IMR-90 (cell line): ENCODE results near the gene SIN3B. TPM values are rescaled to one million over a fixed set of nuclear protein-coding genes. Genes with fewer than 3 reads are reported as not detected.

Experiments
- ATAC-seq: fragments of 200-7000 bp; cut with Tn5 transposase; 2 replicates; pipeline ENCODE4 v1.9.1; 2020; ENCODE audit warnings: low read depth, mild to moderate bottlenecking, moderate library complexity
- BruUV-seq: library from RNA; stranded (reverse); fragments of 400-500 nt; replicated peaks from 2 replicates; lab custom pipeline; 2021; lab: Mats Ljungman, UMichigan
- CTCF ChIA-PET: fragments of 300-600 bp; formaldehyde crosslinking; extraction: SDS; loops from one replicate; lab custom pipeline; 2021; ENCODE audit warnings: antibody characterized with exemption; lab: Yijun Ruan, JAX
- POLR2A ChIA-PET: fragments of 300-600 bp; sonication (Branson Sonifier 250); formaldehyde crosslinking; loops from one replicate; lab custom pipeline; 2022; ENCODE audit warnings: antibody characterized with exemption; ENCODE audit not compliant: unreplicated experiment; lab: Charles Lee
- DNase-seq: peaks from one replicate; pipeline ENCODE4 v3.0.0; 2013
- H2AFZ ChIP-seq: replicated peaks from 2 replicates; pipeline ENCODE3; 2013; ENCODE audit warnings: low read length, mild to moderate bottlenecking; ENCODE audit not compliant: poor library complexity
- H2AK5ac ChIP-seq: 2 replicates; pipeline ENCODE4 v1.6.1; 2013; ENCODE audit warnings: low read depth, low read length, inconsistent platforms
- H2AK9ac ChIP-seq: replicated peaks from 2 replicates; pipeline ENCODE3; 2013; ENCODE audit warnings: mild to moderate bottlenecking, low read depth, low read length, moderate library complexity; ENCODE audit not compliant: poor library complexity
- H2BK120ac ChIP-seq: 2 replicates; pipeline ENCODE4 v1.6.1; 2013; ENCODE audit warnings: low read depth, low read length, inconsistent platforms
- H2BK15ac ChIP-seq: 3 replicates; pipeline ENCODE4 v1.6.1; 2013; ENCODE audit warnings: low read depth, low read length, inconsistent platforms
- H2BK20ac ChIP-seq: 2 replicates; pipeline ENCODE4 v1.6.1; 2013; ENCODE audit warnings: low read depth, mild to moderate bottlenecking, inconsistent platforms, low read length, moderate library complexity
- H2BK5ac ChIP-seq: 2 replicates; pipeline ENCODE4 v1.6.1; 2013; ENCODE audit warnings: mild to moderate bottlenecking, low read depth, low read length, inconsistent platforms; ENCODE audit not compliant: poor library complexity, severe bottlenecking
- H3K14ac ChIP-seq: replicated peaks from 2 replicates; pipeline ENCODE4 v1.6.1; 2013; ENCODE audit warnings: low read depth, low read length, inconsistent platforms
- H3K18ac ChIP-seq: 2 replicates; pipeline ENCODE4 v1.6.1; 2013; ENCODE audit warnings: low read depth, low read length, control low read depth
- H3K23ac ChIP-seq: 2 replicates; pipeline ENCODE4 v1.6.1; 2013; ENCODE audit warnings: low read depth, low read length, inconsistent platforms
- H3K27ac ChIP-seq: 2 replicates; pipeline ENCODE4 v1.5.1; 2013; ENCODE audit warnings: mild to moderate bottlenecking, control low read depth, low read length; ENCODE audit not compliant: insufficient read depth
- H3K27me3 ChIP-seq: 2 replicates; pipeline ENCODE4 v1.6.1; 2013; ENCODE audit warnings: low read length; ENCODE audit not compliant: control insufficient read depth, insufficient read depth
- H3K36me3 ChIP-seq: 2 replicates; pipeline ENCODE4 v1.6.1; 2013; ENCODE audit warnings: low read length, mixed read lengths; ENCODE audit not compliant: control insufficient read depth, insufficient read depth
- H3K4ac ChIP-seq: 2 replicates; pipeline ENCODE4 v1.6.1; 2013; ENCODE audit warnings: low read depth, low read length, inconsistent platforms
- H3K4me1 ChIP-seq: 2 replicates; pipeline ENCODE4 v1.6.1; 2013; ENCODE audit warnings: low read length, mixed read lengths; ENCODE audit not compliant: control insufficient read depth, insufficient read depth
- H3K4me2 ChIP-seq: 2 replicates; pipeline ENCODE4 v1.6.1; 2013; ENCODE audit warnings: low read depth, mild to moderate bottlenecking, control low read depth, low read length, moderate library complexity
- H3K4me3 ChIP-seq: 2 replicates; pipeline ENCODE4 v1.5.1; 2013; ENCODE audit warnings: low read depth, mild to moderate bottlenecking, control low read depth, low read length, moderate library complexity; ENCODE audit not compliant: insufficient read depth
- H3K56ac ChIP-seq: 2 replicates; pipeline ENCODE4 v1.6.1; 2013; ENCODE audit warnings: low read length, inconsistent platforms; ENCODE audit not compliant: insufficient read depth; ENCODE audit errors: extremely low read depth
- H3K79me1 ChIP-seq, 2 experiments: 2 replicates each; pipeline ENCODE4 v1.6.1; 2013; ENCODE audit warnings: low read length in 2 of 2, inconsistent platforms in 1 of 2, low read depth in 1 of 2
- H3K9ac ChIP-seq: 2 replicates; pipeline ENCODE4 v1.6.1; 2013; ENCODE audit warnings: low read depth, low read length, control low read depth
- H3K9me1 ChIP-seq: 2 replicates; pipeline ENCODE4 v1.6.1; 2013; ENCODE audit warnings: low read length, inconsistent platforms; ENCODE audit not compliant: insufficient read depth
- H3K9me3 ChIP-seq: 2 replicates; pipeline ENCODE4 v1.6.1; 2013; ENCODE audit warnings: low read length; ENCODE audit not compliant: control insufficient read depth, insufficient read depth
- H4K20me1 ChIP-seq: 2 replicates; pipeline ENCODE4 v1.6.1; 2013; ENCODE audit warnings: low read length, inconsistent platforms; ENCODE audit not compliant: insufficient read depth
- H4K5ac ChIP-seq: 2 replicates; pipeline ENCODE4 v1.6.1; 2013; ENCODE audit warnings: mild to moderate bottlenecking, low read depth, low read length, control low read depth
- H4K8ac ChIP-seq, 2 experiments: 2 replicates each; pipeline ENCODE4 v1.6.1; 2013; ENCODE audit warnings: low read depth in 2 of 2, low read length in 2 of 2, control low read depth in 1 of 2, inconsistent platforms in 1 of 2
- H4K91ac ChIP-seq: 2 replicates; pipeline ENCODE4 v1.6.1; 2013; ENCODE audit warnings: low read depth, low read length, inconsistent platforms; ENCODE audit not compliant: insufficient read depth
- BHLHE40 ChIP-seq: fragments of 150-350 bp; IDR thresholded peaks from 2 replicates; pipeline ENCODE4 v1.6.1; 2016; ENCODE audit warnings: mild to moderate bottlenecking, low read depth, low read length
- CEBPB ChIP-seq: IDR thresholded peaks from 2 replicates; pipeline ENCODE4 v1.6.1; 2012; ENCODE audit warnings: low read depth, low read length, improper control_type of control experiment
- CHD1 ChIP-seq: IDR thresholded peaks from 2 replicates; pipeline ENCODE4 v1.6.1; 2012; ENCODE audit warnings: low read depth, low read length, improper control_type of control experiment
- CTCF ChIP-seq: conservative IDR thresholded peaks from 2 replicates; pipeline ENCODE4 v1.5.1; 2012; ENCODE audit warnings: mild to moderate bottlenecking, low read depth, low read length, improper control_type of control experiment
- ELK1 ChIP-seq: fragments of 150-350 bp; IDR thresholded peaks from 2 replicates; pipeline ENCODE4 v1.6.1; 2016; ENCODE audit warnings: low read depth, mild to moderate bottlenecking, low read length, moderate library complexity, borderline replicate concordance
- FOS ChIP-seq: fragments of 150-350 bp; IDR thresholded peaks from 2 replicates; pipeline ENCODE4 v1.6.1; 2016; ENCODE audit warnings: low read depth, low read length
- MAFK ChIP-seq: IDR thresholded peaks from 2 replicates; pipeline ENCODE4 v1.6.1; 2012; ENCODE audit warnings: low read depth, low read length, improper control_type of control experiment
- MAZ ChIP-seq: IDR thresholded peaks from 2 replicates; pipeline ENCODE4 v1.6.1; 2012; ENCODE audit warnings: low read depth, mild to moderate bottlenecking, low read length, improper control_type of control experiment, moderate library complexity, borderline replicate concordance
- MXI1 ChIP-seq: IDR thresholded peaks from 2 replicates; pipeline ENCODE4 v1.6.1; 2012; ENCODE audit warnings: low read depth, mild to moderate bottlenecking, low read length, moderate library complexity, borderline replicate concordance
- NFE2L2 ChIP-seq: fragments of 150-350 bp; IDR thresholded peaks from 2 replicates; pipeline ENCODE4 v1.6.1; 2016; ENCODE audit warnings: low read depth, mild to moderate bottlenecking, low read length
- POLR2A ChIP-seq: IDR thresholded peaks from 2 replicates; pipeline ENCODE4 v1.6.1; 2012; ENCODE audit warnings: mild to moderate bottlenecking, low read depth, low read length
- RAD21 ChIP-seq: IDR thresholded peaks from 2 replicates; pipeline ENCODE4 v1.6.1; 2012; ENCODE audit warnings: low read length, improper control_type of control experiment
- RCOR1 ChIP-seq: IDR thresholded peaks from 2 replicates; pipeline ENCODE4 v1.6.1; 2012; ENCODE audit warnings: mild to moderate bottlenecking, low read length, improper control_type of control experiment; ENCODE audit not compliant: insufficient replicate concordance
- RFX5 ChIP-seq: IDR thresholded peaks from 2 replicates; pipeline ENCODE4 v1.8.0; 2012; ENCODE audit warnings: low read depth, mild to moderate bottlenecking, low read length, moderate library complexity
- SMC3 ChIP-seq: fragments of 150-350 bp; IDR thresholded peaks from 2 replicates; pipeline ENCODE4 v1.6.1; 2016; ENCODE audit warnings: low read depth, mild to moderate bottlenecking, antibody characterized with exemption, low read length, moderate library complexity
- USF2 ChIP-seq: fragments of 150-350 bp; IDR thresholded peaks from 2 replicates; pipeline ENCODE4 v1.6.1; 2017; ENCODE audit warnings: mild to moderate bottlenecking, antibody characterized with exemption, low read length, low read depth
- WGBS, 2 experiments: methylation state at CpG; one replicate each; pipeline versions ENCODE4 v1.1.5 to v1.1.7; 2013; ENCODE audit warnings: missing lambda C conversion rate in 2 of 2; ENCODE audit not compliant: insufficient read length in 1 of 2; ENCODE audit errors: extremely low coverage in 2 of 2; 5-methylcytosine and 5-hydroxymethylcytosine counted together
- dilution Hi-C: fragments of 300-500 bp; cut with HindIII; formaldehyde crosslinking; loops from one replicate; pipeline ENCODE4 v1.14.3; 2018; ENCODE audit warnings: low sequenced_read_pairs; ENCODE audit not compliant: unreplicated experiment
- in situ Hi-C: fragments of 300-500 bp; cut with MboI; formaldehyde crosslinking; loops from 3 replicates; pipeline ENCODE4 v1.14.3; 2019; ENCODE audit warnings: low sequenced_read_pairs, inconsistent platforms, mixed read lengths
- intact Hi-C: fragments of 100-400 bp; cut with micrococcal nuclease; formaldehyde crosslinking; loops from 2 replicates; pipeline ENCODE4 v1.10.0; 2022
- polyA plus RNA-seq, 3 experiments: library from polyadenylated mRNA; depleted of rRNA; stranded (reverse); fragments of >200 nt; gene quantifications; 2 replicates each; pipeline ENCODE4 v1.2.3, GENCODE V29; 2012; ENCODE audit warnings: low replicate concordance in 1 of 3
- total RNA-seq: library from RNA; depleted of rRNA; stranded (reverse); fragments of >200 nt; gene quantifications from 2 replicates; pipeline ENCODE4 v1.2.3, GENCODE V29; 2012

The SIN3B gene
- total and polyA plus RNA-seq, 2 of the 4 experiments (the other 2 are of a cell fraction): 7.9 to 40.0 TPM

- POLR2A ChIA-PET: no interaction called here
- Histone ChIP-seq H2BK5ac (no peak overlapping the region), H3K18ac (no peak overlapping the region), H2AFZ (no peak overlapping the region), H4K91ac (no peak overlapping the region), H3K56ac (no peak overlapping the region), H3K27me3 (no peaks in the 10 kb centered on the region), H3K4ac (no peak overlapping the region), H3K23ac (no peak overlapping the region), H3K14ac (no peak overlapping the region), H3K36me3 (peaks cover 51% of the 10 kb centered on the region), H2BK15ac (no peak overlapping the region), H3K9me3 (no peaks in the 10 kb centered on the region), H3K9ac (no peak overlapping the region), H3K9me1 (peaks cover 3% of the 10 kb centered on the region; the same call in 1 of the 2 replicates), H3K27ac (no peak overlapping the region), H3K4me3 (no peak overlapping the region), H3K4me1 (peaks cover 2% of the 10 kb centered on the region; the same call in 1 of the 2 replicates), H2AK9ac (peak overlapping the region; percentile 70), H3K79me1 (peaks cover 8 to 23% of the 10 kb centered on the region in 2 experiments; a peak in 3 of 4 replicates), H4K8ac (no peak overlapping the region), H3K4me2 (no peak overlapping the region), H2AK5ac (no peak overlapping the region), H4K20me1 (no peaks in the 10 kb centered on the region), H2BK20ac (peak overlapping the region; percentile 21; the same call in 1 of the 2 replicates), H2BK120ac (no peak overlapping the region), H4K5ac (no peak overlapping the region)
- TF ChIP-seq CEBPB (no peak), RFX5 (no peak), CTCF (no peak), RAD21 (no peak), MXI1 (no peak), POLR2A (no peak), CHD1 (no peak), USF2 (no peak), NFE2L2 (no peak), MAFK (no peak), RCOR1 (no peak), FOS (no peak), BHLHE40 (no peak), SMC3 (no peak), ELK1 (no peak), MAZ (no peak)
- WGBS, 2 experiments: no CpG with 5 or more reads among the region's 3 CpGs
- in situ Hi-C loops: no loop called here
- no peak for ATAC-seq
- dilution Hi-C loops: no loop called here
- no TSS peak for BruUV-seq
- DNase-seq: no peak
- CTCF ChIA-PET: no interaction called here
- intact Hi-C loops: no loop called here
Observed at GRCh38 chr19:16861011-16861410, 31.8 kb downstream of the SIN3B start.
